Mesenchymal stem cell (in vitro differentiated cells and primary cell): ENCODE measurements around the gene CCDC187.

Experiments
- DNase-seq: peaks from one replicate; pipeline ENCODE4 v3.0.0-alpha.2; 2013
- H2AFZ ChIP-seq: one replicate; pipeline ENCODE4 v1.6.1; 2013; ENCODE audit warnings: low read depth, mild to moderate bottlenecking, control low read depth, inconsistent platforms, low read length, moderate library complexity
- H2AK5ac ChIP-seq: 2 replicates; pipeline ENCODE4 v1.6.1; 2013; ENCODE audit warnings: low read length, moderate library complexity, mild to moderate bottlenecking, inconsistent platforms; ENCODE audit not compliant: severe bottlenecking
- H2BK120ac ChIP-seq: one replicate; pipeline ENCODE4 v1.6.1; 2013; ENCODE audit warnings: low read depth, mild to moderate bottlenecking, inconsistent platforms, low read length, moderate library complexity
- H2BK12ac ChIP-seq, 2 experiments: one replicate each; pipeline ENCODE4 v1.6.1; 2013; ENCODE audit warnings: inconsistent platforms in 2 of 2, low read length in 2 of 2, mild to moderate bottlenecking in 2 of 2, moderate library complexity in 2 of 2, control low read depth in 1 of 2
- H2BK15ac ChIP-seq: one replicate; pipeline ENCODE4 v1.6.1; 2013; ENCODE audit warnings: mild to moderate bottlenecking, low read depth, inconsistent platforms; ENCODE audit not compliant: poor library complexity, severe bottlenecking
- H2BK5ac ChIP-seq: 2 replicates; pipeline ENCODE4 v1.6.1; 2013; ENCODE audit warnings: low read depth, mild to moderate bottlenecking, low read length, control low read depth, inconsistent platforms; ENCODE audit not compliant: poor library complexity, severe bottlenecking
- H3K14ac ChIP-seq, 2 experiments: one replicate each; pipeline ENCODE4 v1.6.1; 2013; ENCODE audit warnings: inconsistent platforms in 2 of 2, low read length in 2 of 2, control low read depth in 1 of 2, mild to moderate bottlenecking in 1 of 2, moderate library complexity in 1 of 2
- H3K18ac ChIP-seq, 2 experiments: one replicate each; pipeline ENCODE4 v1.6.1; 2013; ENCODE audit warnings: inconsistent platforms in 2 of 2, low read length in 2 of 2, control low read depth in 1 of 2, low read depth in 1 of 2, mild to moderate bottlenecking in 1 of 2
- H3K23ac ChIP-seq, 2 experiments: one replicate each; pipeline ENCODE4 v1.6.1; 2013; ENCODE audit warnings: inconsistent platforms in 2 of 2, low read length in 2 of 2, mild to moderate bottlenecking in 2 of 2, moderate library complexity in 2 of 2, control low read depth in 1 of 2
- H3K27ac ChIP-seq: 2 replicates; pipeline ENCODE4 v1.5.1; 2013; ENCODE audit warnings: mild to moderate bottlenecking, moderate library complexity, low read length, control low read depth, inconsistent platforms; ENCODE audit not compliant: poor library complexity, severe bottlenecking
- H3K27me3 ChIP-seq, 2 experiments: 2 replicates each; pipeline versions ENCODE4 v1.6.1 to v1.7.0; 2013; ENCODE audit warnings: low read length in 2 of 2, mild to moderate bottlenecking in 2 of 2, moderate library complexity in 2 of 2, control low read depth in 1 of 2, inconsistent platforms in 1 of 2; ENCODE audit not compliant: control insufficient read depth in 1 of 2, insufficient read depth in 1 of 2
- H3K36me3 ChIP-seq, 2 experiments: 2 replicates each; pipeline versions ENCODE4 v1.6.1 to v1.7.0; 2013; ENCODE audit warnings: low read length in 2 of 2, control low read depth in 1 of 2, inconsistent platforms in 1 of 2, low read depth in 1 of 2, mild to moderate bottlenecking in 1 of 2; ENCODE audit not compliant: insufficient read depth in 2 of 2, control insufficient read depth in 1 of 2
- H3K4ac ChIP-seq, 2 experiments: one replicate each; pipeline ENCODE4 v1.6.1; 2013; ENCODE audit warnings: inconsistent platforms in 2 of 2, low read length in 2 of 2, mild to moderate bottlenecking in 2 of 2, moderate library complexity in 2 of 2, control low read depth in 1 of 2, low read depth in 1 of 2
- H3K4me1 ChIP-seq: 2 replicates; pipeline ENCODE4 v1.6.1; 2013; ENCODE audit warnings: low read depth, low read length, control low read depth; ENCODE audit not compliant: control insufficient read depth, insufficient read depth
- H3K4me2 ChIP-seq: 2 replicates; pipeline ENCODE4 v1.6.1; 2013; ENCODE audit warnings: low read length, mild to moderate bottlenecking, inconsistent platforms; ENCODE audit not compliant: poor library complexity, severe bottlenecking
- H3K4me3 ChIP-seq, 2 experiments: 2 replicates each; pipeline versions ENCODE4 v1.5.1 to v1.7.0; 2013; ENCODE audit warnings: low read length in 2 of 2, mild to moderate bottlenecking in 2 of 2, control low read depth in 1 of 2, low read depth in 1 of 2; ENCODE audit not compliant: insufficient read depth in 1 of 2
- H3K79me1 ChIP-seq: replicated peaks from 2 replicates; pipeline ENCODE4 v1.6.1; 2013; ENCODE audit warnings: mild to moderate bottlenecking, control low read depth, low read length, inconsistent platforms; ENCODE audit not compliant: poor library complexity, severe bottlenecking
- H3K9ac ChIP-seq: 2 replicates; pipeline ENCODE4 v1.7.0; 2013; ENCODE audit warnings: mild to moderate bottlenecking, low read length, moderate library complexity
- H3K9me3 ChIP-seq: 2 replicates; pipeline ENCODE4 v1.7.0; 2013; ENCODE audit warnings: mild to moderate bottlenecking, low read length; ENCODE audit not compliant: control insufficient read depth
- H4K8ac ChIP-seq: one replicate; pipeline ENCODE4 v1.6.1; 2013; ENCODE audit warnings: inconsistent platforms, mild to moderate bottlenecking, low read length, moderate library complexity
- H4K91ac ChIP-seq: one replicate; pipeline ENCODE4 v1.6.1; 2013; ENCODE audit warnings: mild to moderate bottlenecking, low read length, inconsistent platforms
- WGBS: methylation state at CpG from one replicate; pipeline ENCODE4 v1.1.7; 2013; ENCODE audit warnings: mixed read lengths; 5-methylcytosine and 5-hydroxymethylcytosine counted together

Gene CCDC187

DNA sequence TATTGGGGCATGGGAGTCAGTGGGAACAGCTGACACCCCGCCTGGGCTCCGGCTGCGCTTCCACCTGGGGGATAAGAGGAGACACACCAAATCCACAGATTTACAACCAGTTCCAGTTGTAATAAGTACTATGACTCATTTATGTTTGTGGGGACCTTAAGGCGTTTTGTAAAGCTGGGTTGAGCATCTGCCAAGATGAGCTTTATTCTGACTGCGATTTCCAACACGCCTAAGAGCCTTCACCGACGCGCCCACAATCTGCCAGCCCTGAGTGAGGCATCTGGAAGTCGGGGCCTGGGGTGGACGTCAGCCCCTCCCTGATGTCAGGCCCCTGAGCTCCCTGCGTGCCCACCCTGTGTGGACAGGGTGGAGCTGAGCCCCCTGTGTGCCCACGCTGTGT, 84.6 kb downstream of the CCDC187 start:
- 92% methylated on average over 10 of the region's 13 CpGs for WGBS
- H3K4me2 ChIP-seq = no peak overlapping the region

DNA sequence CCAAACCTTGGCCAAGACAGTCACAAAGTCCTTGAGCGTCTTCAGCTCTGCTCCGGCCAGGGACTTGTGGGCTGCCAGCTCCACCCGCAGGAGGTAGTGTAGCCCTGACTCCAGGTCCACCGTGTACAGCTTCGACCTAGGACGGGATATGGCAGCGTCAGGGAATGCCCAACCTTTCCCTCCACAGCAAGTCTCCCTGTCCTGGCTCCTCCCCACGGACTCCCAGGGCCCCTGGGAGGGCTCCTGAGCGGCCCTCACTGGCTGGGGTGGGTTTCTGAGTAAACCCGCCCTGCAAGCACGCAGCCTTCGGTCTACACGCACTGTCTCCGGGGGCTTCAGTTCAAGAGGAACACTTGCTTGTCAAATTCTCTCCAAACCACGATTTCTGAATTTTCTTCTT, 85.2 kb downstream of the CCDC187 start:
- DNase-seq = no peak
- Histone ChIP-seq H3K79me1 (peaks cover 35% of the 10 kb centered on the region), H4K91ac (no peak overlapping the region), H2BK15ac (no peak overlapping the region), H3K9me3 (peaks cover 4% of the 10 kb centered on the region), H3K4me3 (no peak overlapping the region), H2BK12ac (no peak overlapping the region), H3K14ac (no peak overlapping the region), H3K9ac (no peak overlapping the region), H2BK120ac (no peak overlapping the region), H3K36me3 (peaks cover 40 to 66% of the 10 kb centered on the region in 2 experiments), H3K23ac (no peak overlapping the region), H3K27me3 (no peaks in the 10 kb centered on the region), H2BK5ac (no peak overlapping the region), H3K27ac (no peak overlapping the region), H2AFZ (no peak overlapping the region), H4K8ac (no peak overlapping the region), H3K4ac (no peak overlapping the region), H3K4me1 (peaks cover 13% of the 10 kb centered on the region), H3K18ac (no peak overlapping the region), H3K4me2 (no peak overlapping the region), H2AK5ac (no peak overlapping the region)
- WGBS = 96% methylated on average over 15 of the region's 15 CpGs

More for the DNA sequence above, 84.6 kb downstream of the CCDC187 start:
- no peak overlapping the region for H4K91ac ChIP-seq
- no peak overlapping the region for H2AK5ac ChIP-seq
- no peak overlapping the region for H3K23ac ChIP-seq
- H3K4ac ChIP-seq = no peak overlapping the region
- H2BK120ac ChIP-seq = no peak overlapping the region
- no peak overlapping the region for H2BK15ac ChIP-seq
- DNase-seq = no peak
- H3K4me3 ChIP-seq = no peak overlapping the region
- H4K8ac ChIP-seq = no peak overlapping the region
- H3K9me3 ChIP-seq = no peaks in the 10 kb centered on the region
- no peak overlapping the region for H3K27ac ChIP-seq
- H3K36me3 ChIP-seq = peaks cover 35 to 68% of the 10 kb centered on the region in 2 experiments
- no peaks in the 10 kb centered on the region for H3K27me3 ChIP-seq
- no peak overlapping the region for H3K9ac ChIP-seq
- peaks cover 13% of the 10 kb centered on the region for H3K4me1 ChIP-seq
- H2BK12ac ChIP-seq = no peak overlapping the region
- H2AFZ ChIP-seq = no peak overlapping the region
- no peak overlapping the region for H3K18ac ChIP-seq
- no peak overlapping the region for H2BK5ac ChIP-seq
- H3K79me1 ChIP-seq = peaks cover 39% of the 10 kb centered on the region
- H3K14ac ChIP-seq = no peak overlapping the region

DNA sequence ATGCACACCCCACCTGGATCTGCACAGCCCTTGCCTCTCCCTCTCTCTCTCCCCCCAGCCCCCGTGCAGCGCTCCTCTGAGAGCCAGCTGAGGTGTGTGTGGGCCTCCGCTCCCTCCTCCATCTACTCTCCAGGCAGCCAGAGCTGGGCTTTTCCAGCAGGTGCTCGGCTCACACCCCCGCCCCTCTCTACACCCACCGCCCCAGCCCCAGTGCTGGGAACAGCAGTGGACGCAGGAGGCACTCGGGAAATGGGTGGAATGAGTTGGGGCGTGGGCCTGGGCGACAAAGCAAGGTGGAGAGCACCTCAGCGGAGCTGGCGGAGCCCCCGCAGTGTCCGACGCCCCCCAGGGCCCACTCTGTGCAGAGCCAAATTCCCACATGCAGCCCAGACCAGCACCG, 85.6 kb downstream of the CCDC187 start:
- H2AFZ ChIP-seq = no peak overlapping the region
- H3K4me2 ChIP-seq = no peak overlapping the region
- no peak overlapping the region for H3K27ac ChIP-seq
- H3K4me3 ChIP-seq = no peak overlapping the region
- no peaks in the 10 kb centered on the region for H3K27me3 ChIP-seq
- H3K4ac ChIP-seq = no peak overlapping the region
- no peak overlapping the region for H3K9ac ChIP-seq
- no peak overlapping the region for H4K8ac ChIP-seq
- peaks cover 6% of the 10 kb centered on the region for H3K9me3 ChIP-seq
- no peak overlapping the region for H2BK15ac ChIP-seq
- H3K36me3 ChIP-seq = peaks cover 40 to 65% of the 10 kb centered on the region in 2 experiments
- H2BK120ac ChIP-seq = no peak overlapping the region
- H2BK5ac ChIP-seq = no peak overlapping the region
- peaks cover 32% of the 10 kb centered on the region for H3K79me1 ChIP-seq
- DNase-seq = no peak
- no peak overlapping the region for H2AK5ac ChIP-seq
- H4K91ac ChIP-seq = no peak overlapping the region
- H3K18ac ChIP-seq = no peak overlapping the region
- WGBS = 97% methylated on average over 14 of the region's 16 CpGs
- peaks cover 13% of the 10 kb centered on the region for H3K4me1 ChIP-seq
- no peak overlapping the region for H3K14ac ChIP-seq
- H2BK12ac ChIP-seq = no peak overlapping the region
- no peak overlapping the region for H3K23ac ChIP-seq

DNA sequence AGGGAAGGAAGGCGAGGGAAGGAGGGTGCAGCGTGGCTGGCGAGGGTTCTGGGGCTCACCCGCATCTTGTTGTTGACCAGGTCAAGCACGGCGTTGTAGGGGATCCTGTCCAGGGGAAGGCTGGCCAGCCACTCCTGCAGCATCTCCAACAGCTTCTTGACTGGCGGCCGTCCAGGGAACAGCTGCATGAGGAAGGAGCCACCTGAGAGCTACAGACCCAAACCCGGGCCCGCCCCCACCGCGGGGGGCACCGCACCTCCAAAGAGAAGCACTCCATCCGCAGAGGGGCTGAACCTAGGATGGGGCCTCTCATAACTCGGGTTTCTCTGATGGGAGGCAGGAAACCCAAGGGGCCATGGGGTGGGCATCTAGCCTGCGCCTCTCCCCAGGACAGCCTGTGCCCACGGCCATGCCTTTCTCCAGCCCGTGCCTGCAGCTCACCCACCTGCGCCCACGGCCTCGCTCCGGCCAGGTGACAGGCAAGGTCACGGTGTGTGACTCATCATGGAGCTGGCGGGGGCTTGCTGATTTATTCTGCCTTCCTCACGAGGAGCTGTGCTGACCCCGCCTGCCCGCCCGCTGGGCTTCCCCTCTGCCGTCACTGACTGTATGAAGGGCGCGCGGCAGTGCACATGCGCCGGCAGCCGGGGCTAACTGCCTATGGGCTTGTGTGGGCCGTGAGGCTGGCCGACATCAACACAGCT, 87.2 kb downstream of the CCDC187 start:
- Histone ChIP-seq H3K14ac (no peak overlapping the region), H2BK120ac (no peak overlapping the region), H3K9me3 (peaks cover 6% of the 10 kb centered on the region), H2BK12ac (no peak overlapping the region), H3K27me3 (no peaks in the 10 kb centered on the region), H4K91ac (no peak overlapping the region), H3K4me2 (no peak overlapping the region), H2AK5ac (no peak overlapping the region), H3K4ac (no peak overlapping the region), H3K27ac (no peak overlapping the region), H3K4me1 (peaks cover 10% of the 10 kb centered on the region), H3K23ac (peak overlapping the region in 1 of 2 experiments; percentile 23), H4K8ac (no peak overlapping the region), H2BK15ac (no peak overlapping the region), H2AFZ (no peak overlapping the region), H3K36me3 (peaks cover 44 to 64% of the 10 kb centered on the region in 2 experiments), H2BK5ac (no peak overlapping the region), H3K4me3 (no peak overlapping the region), H3K18ac (no peak overlapping the region), H3K9ac (no peak overlapping the region), H3K79me1 (peaks cover 17% of the 10 kb centered on the region)
- DNase-seq = no peak
- WGBS = 93% methylated on average over 37 of the region's 37 CpGs
